Fibroblast of lung (primary cell): ENCODE results near the gene PPA1. TPM values are rescaled to one million over a fixed set of nuclear protein-coding genes. Genes with fewer than 3 reads are reported as not detected.
A peak's percentile ranks its signal among the peaks of the same experiment; 100 is the strongest.
"Not testable (repeated sequence)": the region's sequence is repeated elsewhere in the genome, so short reads cannot be mapped to it uniquely, and the experiment has no call there.

Experiments
- DNase-seq, 2 donors: peaks; one replicate each; pipeline versions ENCODE4 v3.0.0 to v3.0.0-alpha.2; 2010; ENCODE audit warnings: low read depth in 2 of 2
- H2AFZ ChIP-seq: 2 replicates; pipeline ENCODE4 v1.5.1; 2012; ENCODE audit warnings: low read length, control low read depth, inconsistent platforms
- H3K27ac ChIP-seq: 2 replicates; pipeline ENCODE4 v1.5.1; 2011; ENCODE audit warnings: low read length, control low read depth; ENCODE audit not compliant: insufficient read depth
- H3K27me3 ChIP-seq: 2 replicates; pipeline ENCODE4 v1.5.1; 2011; ENCODE audit warnings: mild to moderate bottlenecking, low read length; ENCODE audit not compliant: control insufficient read depth, insufficient read depth
- H3K36me3 ChIP-seq: 2 replicates; pipeline ENCODE4 v1.5.1; 2011; ENCODE audit warnings: low read length; ENCODE audit not compliant: control insufficient read depth, insufficient read depth
- H3K4me1 ChIP-seq: 2 replicates; pipeline ENCODE4 v1.5.1; 2011; ENCODE audit warnings: low read length; ENCODE audit not compliant: control insufficient read depth, insufficient read depth; ENCODE audit errors: extremely low read depth
- H3K4me2 ChIP-seq: 2 replicates; pipeline ENCODE4 v1.5.1; 2011; ENCODE audit warnings: low read length, control low read depth; ENCODE audit not compliant: insufficient read depth; ENCODE audit errors: extremely low read depth
- H3K4me3 ChIP-seq, 4 experiments: fragments of 200-600 bp in 1 of 4; sonication (generic) in 1 of 4; replicated peaks in 1 of 4; 2 replicates each; pipeline ENCODE4 v1.5.1; 2011 to 2016; ENCODE audit warnings: low read length in 4 of 4, low read depth in 3 of 4, mild to moderate bottlenecking in 3 of 4, control low read depth in 2 of 4, inconsistent platforms in 1 of 4, mixed read lengths in 1 of 4; ENCODE audit not compliant: insufficient read depth in 1 of 4; ENCODE audit errors: control extremely low read depth in 1 of 4
- H3K79me2 ChIP-seq: 2 replicates; pipeline ENCODE4 v1.5.1; 2012; ENCODE audit warnings: mild to moderate bottlenecking, low read length, inconsistent platforms; ENCODE audit not compliant: control insufficient read depth, insufficient read depth
- H3K9ac ChIP-seq: 2 replicates; pipeline ENCODE4 v1.5.1; 2011; ENCODE audit warnings: mild to moderate bottlenecking, low read length, control low read depth; ENCODE audit not compliant: insufficient read depth
- H3K9me3 ChIP-seq: 2 replicates; pipeline ENCODE4 v1.5.1; 2012; ENCODE audit warnings: low read depth, low read length; ENCODE audit not compliant: control insufficient read depth, insufficient read depth
- H4K20me1 ChIP-seq: 2 replicates; pipeline ENCODE4 v1.5.1; 2011; ENCODE audit warnings: low read length; ENCODE audit not compliant: control insufficient read depth, insufficient read depth; ENCODE audit errors: extremely low read depth
- CTCF ChIP-seq, 2 donors: IDR thresholded peaks in 1 of 2; conservative IDR thresholded peaks in 1 of 2; 1 replicate in 1 of 2; 2 replicates in 1 of 2; pipeline ENCODE4 v1.5.1; 2011 to 2012; ENCODE audit warnings: low read length in 2 of 2, control low read depth in 1 of 2, inconsistent platforms in 1 of 2, low read depth in 1 of 2, mild to moderate bottlenecking in 1 of 2
- EZH2 ChIP-seq: IDR thresholded peaks from 2 replicates; pipeline ENCODE4 v1.5.1; 2012; ENCODE audit warnings: low read length, control low read depth, mild to moderate bottlenecking; ENCODE audit errors: missing control alignments
- polyA plus RNA-seq, 2 donors: library from polyadenylated mRNA; depleted of rRNA in 1 of 2; stranded (reverse) in 1 of 2; unstranded in 1 of 2; fragments of >200 nt; gene quantifications; 2 replicates each; pipeline ENCODE4 v1.2.1, GENCODE V29; 2011 to 2012; ENCODE audit warnings: missing spikeins in 1 of 2
- total RNA-seq: library from RNA; depleted of rRNA; stranded (reverse); fragments of >200 nt; gene quantifications from 2 replicates; pipeline ENCODE4 v1.2.1, GENCODE V29; 2014

PPA1 gene
- total and polyA plus RNA-seq, 2 donors (not counting 1 experiment from before 2014, with no cell fraction given) = 167 to 287 TPM

DNA sequence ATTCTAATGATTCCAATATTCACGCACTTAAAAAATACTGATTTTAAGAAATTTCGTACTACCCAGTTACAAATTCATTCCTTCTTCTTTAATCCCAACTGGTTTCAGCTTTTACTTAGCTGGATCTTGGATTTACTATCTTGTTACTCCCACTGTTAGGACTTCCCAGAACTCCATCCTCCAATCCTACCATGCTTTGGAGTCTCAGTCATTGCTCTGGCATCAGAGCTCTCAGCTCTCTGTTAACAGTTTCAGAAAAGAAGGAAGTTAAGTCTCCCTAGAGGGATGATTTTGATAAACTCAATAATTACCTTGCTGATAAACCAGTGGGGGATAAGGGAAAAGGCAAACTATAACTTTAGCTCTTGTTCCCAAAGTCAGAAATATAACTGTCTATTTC is 9.5 kb downstream of the PPA1 start:
- no peak overlapping the region for H3K4me3 ChIP-seq
- no peaks in the 10 kb centered on the region for H3K9me3 ChIP-seq
- H3K9ac ChIP-seq = no peak overlapping the region
- no peak overlapping the region for H2AFZ ChIP-seq
- no peaks in the 10 kb centered on the region for H3K27me3 ChIP-seq
- H3K4me2 ChIP-seq = no peak overlapping the region
- H3K27ac ChIP-seq = no peak overlapping the region
- H3K4me1 ChIP-seq = peaks cover 5% of the 10 kb centered on the region
- peak in 1 of 2 donors; percentile 25 for DNase-seq
- H4K20me1 ChIP-seq = no peaks in the 10 kb centered on the region
- H3K79me2 ChIP-seq = peaks cover 22% of the 10 kb centered on the region
- TF ChIP-seq CTCF (conservative IDR thresholded peaks at IDR 0.05 in 1 of 2, IDR thresholded peaks at IDR 0.05 in 1 of 2; ENCODE audit: low read depth in 1 of 2, low read length in 2 of 2) (no peak), EZH2 (no peak)
- peaks cover 1% of the 10 kb centered on the region for H3K36me3 ChIP-seq

DNA sequence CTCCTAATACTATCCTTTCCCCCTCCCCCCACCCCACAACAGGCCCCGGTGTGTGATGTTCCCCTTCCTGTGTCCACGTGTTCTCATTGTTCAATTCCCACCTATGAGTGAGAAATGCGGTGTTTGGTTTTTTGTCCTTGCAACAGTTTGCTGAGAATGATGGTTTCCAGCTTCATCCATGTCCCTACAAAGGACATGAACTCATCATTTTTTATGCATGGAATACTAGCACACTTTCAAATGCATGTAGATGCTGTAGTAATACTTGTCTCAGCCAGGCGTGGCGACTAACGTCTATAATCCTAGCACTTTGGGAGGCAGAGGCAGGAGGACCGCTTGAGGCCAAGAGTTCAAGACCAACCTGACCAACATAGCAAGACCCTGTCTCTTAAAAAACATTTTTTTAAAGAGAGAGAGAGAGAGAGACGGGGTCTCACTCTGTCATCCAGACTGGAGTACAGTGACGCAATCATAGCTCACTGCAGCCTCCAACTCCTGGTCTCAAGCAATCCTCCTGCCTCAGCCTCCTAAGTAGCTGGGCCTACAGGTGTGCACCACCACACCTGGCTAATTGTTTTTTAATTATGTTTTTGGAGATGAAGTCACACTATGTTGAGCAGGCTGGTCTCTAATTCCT is 10.3 kb downstream of the PPA1 start:
- DNase-seq, H3K27me3 ChIP-seq, H3K9ac ChIP-seq, H2AFZ ChIP-seq, H3K4me3 ChIP-seq, H3K4me2 ChIP-seq, H3K9me3 ChIP-seq, H3K36me3 ChIP-seq, H3K4me1 ChIP-seq, H4K20me1 ChIP-seq, H3K27ac ChIP-seq: not testable (repeated sequence)
- H3K79me2 ChIP-seq = peaks cover 19% of the 10 kb centered on the region

- Histone ChIP-seq H3K9ac (no peak overlapping the region), H3K9me3 (no peaks in the 10 kb centered on the region), H2AFZ (no peak overlapping the region), H3K27me3 (no peaks in the 10 kb centered on the region), H3K27ac (no peak overlapping the region), H3K79me2 (peaks cover 16% of the 10 kb centered on the region), H4K20me1 (no peaks in the 10 kb centered on the region), H3K4me2 (no peak overlapping the region), H3K4me1 (peaks cover 2% of the 10 kb centered on the region), H3K36me3 (peaks cover 1% of the 10 kb centered on the region), H3K4me3 (no peak overlapping the region)
- TF ChIP-seq CTCF (conservative IDR thresholded peaks at IDR 0.05 in 1 of 2, IDR thresholded peaks at IDR 0.05 in 1 of 2; ENCODE audit: low read depth in 1 of 2, low read length in 2 of 2) (no peak), EZH2 (no peak)
- DNase-seq = no peak
Measured at GRCh38 chr10:70222340-70222794, 10.9 kb downstream of the PPA1 start.
